HFFc6 (cell line): Measurements from ENCODE around the gene HPGDS. TPM values are rescaled to one million over a fixed set of nuclear protein-coding genes. Genes with fewer than 3 reads are reported as not detected.

Experiments
- DNase-seq: peaks from one replicate; pipeline ENCODE4 v3.0.0-alpha.2; 2018
- H3K27ac Mint-ChIP-seq: 2 replicates; pipeline ENCODE4 v1.8.0; 2020; ENCODE audit warnings: mild to moderate bottlenecking, mixed read lengths
- H3K27me3 Mint-ChIP-seq: 2 replicates; pipeline ENCODE4 v1.8.0; 2021; ENCODE audit warnings: mild to moderate bottlenecking, moderate library complexity, mixed read lengths; ENCODE audit not compliant: insufficient read depth
- H3K36me3 Mint-ChIP-seq: 2 replicates; pipeline ENCODE4 v1.8.0; 2021; ENCODE audit warnings: low read depth, mixed read lengths
- H3K4me1 Mint-ChIP-seq: 2 replicates; pipeline ENCODE4 v1.8.0; 2020; ENCODE audit warnings: low read depth, mixed read lengths
- H3K4me3 Mint-ChIP-seq: 2 replicates; pipeline ENCODE4 v1.8.0; 2020; ENCODE audit warnings: mild to moderate bottlenecking, moderate library complexity, mixed read lengths
- H3K9me3 Mint-ChIP-seq: 2 replicates; pipeline ENCODE4 v1.8.0; 2020; ENCODE audit warnings: mild to moderate bottlenecking, mixed read lengths
- CTCF ChIP-seq: fragments of 200-600 bp; sonication (generic); IDR thresholded peaks from 2 replicates; pipeline ENCODE4 v1.5.0; 2021; ENCODE audit warnings: antibody characterized with exemption, mild to moderate bottlenecking
- total RNA-seq, 6 experiments: library from RNA; stranded (reverse); fragmentation: NEBNext Ultra II Directional; extraction: Animal tissue kit (Norgen Biotek cat#: 25700); gene quantifications; 2 replicates in 1 of 6; 3 replicates in 5 of 6; pipeline ENCODE4 v1.2.3, GENCODE V29; 2021

Gene HPGDS
- total RNA-seq, 6 experiments from 2014 or later, result not detected

- Mint-ChIP-seq H3K9me3 (peaks cover 9% of the 10 kb centered on the region; the same call in 1 of the 2 replicates), H3K4me1 (no peaks in the 10 kb centered on the region), H3K27ac (no peak overlapping the region), H3K4me3 (no peak overlapping the region), H3K27me3 (peaks cover 17% of the 10 kb centered on the region), H3K36me3 (no peaks in the 10 kb centered on the region)
- no peak for TF ChIP-seq CTCF
- DNase-seq, result no peak
These were observed 21.9 kb upstream of the HPGDS start for GRCh38 chr4:94364527-94364926.

GRCh38 chr4:94363136-94363655 is 20.6 kb upstream of the HPGDS start:
- no peak overlapping the region for H3K27ac Mint-ChIP-seq
- TF ChIP-seq CTCF, result no peak
- H3K4me1 Mint-ChIP-seq, result no peaks in the 10 kb centered on the region

GRCh38 chr4:94359838-94360237 is 17.2 kb upstream of the HPGDS start:
- no peak overlapping the region for H3K4me3 Mint-ChIP-seq
- H3K9me3 Mint-ChIP-seq, result no peaks in the 10 kb centered on the region
- peaks cover 18% of the 10 kb centered on the region for H3K27me3 Mint-ChIP-seq
- TF ChIP-seq CTCF, result no peak
- no peaks in the 10 kb centered on the region for H3K36me3 Mint-ChIP-seq
- no peak overlapping the region for H3K27ac Mint-ChIP-seq
- H3K4me1 Mint-ChIP-seq, result no peaks in the 10 kb centered on the region
- DNase-seq, result no peak

More at GRCh38 chr4:94363136-94363655, 20.6 kb upstream of the HPGDS start:
- peaks cover 9% of the 10 kb centered on the region; the same call in 1 of the 2 replicates for H3K9me3 Mint-ChIP-seq
- no peak overlapping the region for H3K4me3 Mint-ChIP-seq
- peaks cover 17% of the 10 kb centered on the region for H3K27me3 Mint-ChIP-seq
- no peaks in the 10 kb centered on the region for H3K36me3 Mint-ChIP-seq
- no peak for DNase-seq

GRCh38 chr4:94359221-94359620 is 16.6 kb upstream of the HPGDS start:
- H3K27me3 Mint-ChIP-seq, result peaks cover 22% of the 10 kb centered on the region

GRCh38 chr4:94358101-94358500 is 15.5 kb upstream of the HPGDS start:
- no peak for TF ChIP-seq CTCF
- Mint-ChIP-seq H3K27me3 (peaks cover 20% of the 10 kb centered on the region), H3K4me1 (no peaks in the 10 kb centered on the region), H3K36me3 (no peaks in the 10 kb centered on the region), H3K9me3 (no peaks in the 10 kb centered on the region), H3K4me3 (no peak overlapping the region), H3K27ac (no peak overlapping the region)
- no peak for DNase-seq

More at GRCh38 chr4:94359221-94359620, 16.6 kb upstream of the HPGDS start:
- H3K36me3 Mint-ChIP-seq, result no peaks in the 10 kb centered on the region
- DNase-seq, result no peak
- no peaks in the 10 kb centered on the region for H3K4me1 Mint-ChIP-seq
- H3K27ac Mint-ChIP-seq, result no peak overlapping the region
- H3K9me3 Mint-ChIP-seq, result no peaks in the 10 kb centered on the region
- H3K4me3 Mint-ChIP-seq, result no peak overlapping the region
- no peak for TF ChIP-seq CTCF

- Mint-ChIP-seq H3K4me3 (no peak overlapping the region), H3K9me3 (no peaks in the 10 kb centered on the region), H3K4me1 (no peaks in the 10 kb centered on the region), H3K27ac (no peak overlapping the region), H3K36me3 (no peaks in the 10 kb centered on the region), H3K27me3 (peaks cover 20% of the 10 kb centered on the region)
- no peak for DNase-seq
- no peak for TF ChIP-seq CTCF
These were observed 15.0 kb upstream of the HPGDS start for GRCh38 chr4:94357624-94358023.
